Activated CD4-positive, alpha-beta T cell treated with anti-CD3 and anti-CD28 coated beads, Interleukin-2, amount 50 U/mL, for 1 hour (primary cell): ENCODE data around the gene IPCEF1.

Experiments
- DNase-seq: peaks from one replicate; pipeline ENCODE4 v3.0.0-alpha.2; 2020

Gene IPCEF1

GRCh38 chr6:154289818-154290508, 66.6 kb downstream of the IPCEF1 start:
- no peak for DNase-seq

DNA sequence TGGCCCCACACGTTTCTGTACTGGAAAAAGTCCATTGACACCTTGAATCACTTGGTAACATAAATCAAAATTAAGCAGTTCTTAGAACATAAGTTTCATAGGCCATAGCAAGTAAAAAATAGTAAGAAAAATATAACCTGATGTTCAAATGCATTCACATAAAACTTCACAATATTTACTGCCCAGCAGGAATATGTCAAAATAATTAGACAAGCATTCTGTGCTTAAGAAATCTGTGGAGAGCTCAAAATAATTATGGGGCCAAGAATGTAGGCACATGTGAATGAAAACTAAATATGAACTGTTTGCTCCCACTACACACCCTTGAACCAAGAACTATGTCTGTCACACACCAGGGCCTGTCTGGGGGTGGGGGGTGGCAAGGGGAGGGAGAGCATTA, 70.8 kb downstream of the IPCEF1 start:
- no peak for DNase-seq

- DNase-seq: no peak
These were observed 72.2 kb downstream of the IPCEF1 start for GRCh38 chr6:154284313-154284853.

- DNase-seq: no peak
These were observed 76.1 kb downstream of the IPCEF1 start for GRCh38 chr6:154280521-154280920.

- DNase-seq: peak; percentile 6
These were observed 79.0 kb downstream of the IPCEF1 start for GRCh38 chr6:154277629-154278017.

GRCh38 chr6:154276810-154277628, 79.6 kb downstream of the IPCEF1 start:
- DNase-seq: no peak

- DNase-seq: no peak
These were observed 82.4 kb downstream of the IPCEF1 start for GRCh38 chr6:154274168-154274567.

DNA sequence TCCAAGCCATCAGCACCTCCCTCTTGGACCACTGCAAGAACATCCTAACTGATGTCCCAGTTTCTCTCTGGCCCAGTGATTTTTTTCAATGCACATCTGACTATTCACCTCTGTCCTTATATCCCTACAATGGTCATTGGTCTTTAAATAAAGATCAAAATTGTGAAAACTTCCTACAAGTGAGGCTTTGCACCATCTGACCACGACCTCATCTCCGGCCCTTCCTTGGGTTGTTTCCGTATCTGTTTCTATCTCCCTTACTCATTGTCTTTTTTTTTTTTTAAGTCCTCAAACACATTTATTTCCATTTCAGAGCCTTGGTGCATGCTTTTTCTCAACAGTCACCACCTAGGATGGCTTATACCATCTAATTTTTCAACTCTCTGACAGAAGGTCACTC, 88.1 kb downstream of the IPCEF1 start:
- DNase-seq: no peak

- DNase-seq: no peak
These were observed 89.0 kb downstream of the IPCEF1 start for GRCh38 chr6:154267508-154268106.

DNA sequence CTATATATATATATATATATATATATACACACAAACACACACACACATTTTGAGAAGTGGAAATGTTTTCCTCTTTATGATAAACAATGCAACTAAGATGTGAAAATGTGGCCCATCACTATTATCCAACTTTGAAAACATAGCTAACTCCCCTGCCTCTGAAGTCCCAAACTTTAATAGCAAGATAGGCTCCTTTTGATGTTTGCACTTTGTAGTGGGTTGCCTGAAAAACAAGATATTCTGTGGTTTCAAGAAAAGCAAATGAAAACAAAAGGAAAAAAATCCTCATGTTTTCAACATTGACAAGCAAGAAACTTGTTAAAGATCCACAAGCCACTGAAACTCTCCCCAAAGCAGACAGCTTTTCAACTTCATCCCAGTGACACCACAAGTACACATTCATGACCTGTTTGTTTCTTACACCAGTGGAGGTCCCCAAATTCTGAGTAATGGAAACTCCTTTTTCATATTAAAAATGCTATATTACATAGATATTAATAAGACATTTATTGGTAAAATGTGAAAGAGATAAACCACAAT, 90.0 kb downstream of the IPCEF1 start:
- no peak for DNase-seq

GRCh38 chr6:154261688-154262397, 94.8 kb downstream of the IPCEF1 start:
- DNase-seq: no peak

- DNase-seq: no peak
These were observed 98.4 kb downstream of the IPCEF1 start for GRCh38 chr6:154258064-154258757.

- DNase-seq: no peak
These were observed 99.5 kb downstream of the IPCEF1 start for GRCh38 chr6:154257067-154257466.

- DNase-seq: no peak
These were observed 103.9 kb downstream of the IPCEF1 start for GRCh38 chr6:154252678-154253077.

- DNase-seq: no peak
These were observed 105.5 kb downstream of the IPCEF1 start for GRCh38 chr6:154251116-154251515.

- no peak for DNase-seq
These were observed 106.9 kb downstream of the IPCEF1 start for GRCh38 chr6:154249499-154250298.

DNA sequence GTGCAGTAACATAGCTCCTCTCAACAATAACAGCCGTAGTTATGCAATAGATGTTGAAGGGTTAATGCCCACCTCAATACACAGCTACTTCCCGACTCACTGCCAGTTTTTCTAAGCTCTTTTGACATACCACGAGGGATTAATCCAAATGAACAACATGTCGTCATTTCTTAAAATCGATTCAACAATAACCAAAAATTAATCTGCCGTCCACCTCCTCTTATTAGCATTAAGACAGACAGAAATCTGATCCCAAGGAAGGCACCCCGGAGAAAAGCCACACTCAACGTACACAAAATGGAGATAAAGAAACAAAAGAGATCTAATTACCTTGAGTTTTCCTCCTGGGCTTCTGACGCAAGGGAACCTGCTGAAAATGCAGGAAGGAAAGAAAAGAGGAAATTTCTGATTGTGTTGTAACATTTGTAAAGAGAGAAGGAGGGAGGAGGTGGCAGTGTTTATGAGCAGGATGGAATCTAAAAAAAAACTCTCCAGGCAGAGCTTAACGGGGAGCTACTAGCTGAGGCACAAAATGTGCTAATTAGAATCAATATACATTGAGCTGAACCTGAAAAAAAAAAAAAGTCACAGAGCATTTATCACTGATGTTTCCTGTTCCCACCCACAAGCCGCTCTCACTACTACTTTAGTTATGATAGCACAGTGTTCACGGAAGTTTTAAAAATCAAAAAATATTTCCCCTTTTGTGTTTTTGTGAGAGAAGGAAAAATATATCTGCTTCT, 109.3 kb downstream of the IPCEF1 start:
- peak; percentile 13 for DNase-seq

- no peak for DNase-seq
These were observed 109.9 kb downstream of the IPCEF1 start for GRCh38 chr6:154246723-154247118.

DNA sequence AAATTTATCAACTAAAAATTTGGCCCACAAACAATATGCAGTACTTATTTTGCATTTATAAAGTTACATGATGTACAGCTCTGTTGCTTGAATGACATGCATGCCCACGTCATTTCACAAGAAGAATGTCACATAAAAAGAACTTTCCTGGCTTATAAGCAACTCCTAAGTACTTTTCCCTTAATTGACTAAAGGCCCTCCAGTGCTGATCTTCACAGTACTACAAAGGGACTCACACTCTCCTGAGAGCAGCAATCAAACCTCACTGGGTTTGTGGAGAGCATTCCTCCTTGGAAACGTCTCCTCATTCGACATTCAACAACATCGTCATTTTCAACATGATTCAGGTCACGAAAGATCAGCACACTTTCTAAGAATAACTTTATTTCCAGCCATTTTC, 111.1 kb downstream of the IPCEF1 start:
- DNase-seq: no peak
